Stimulated activated naive CD8-positive, alpha-beta T cell treated with anti-CD3 and anti-CD28 coated beads, Interleukin-15, amount 100 ng/mL, for 72 hours (primary cell): ENCODE results near the gene NWD2.
"Not testable (repeated sequence)": the region's sequence is repeated elsewhere in the genome, so short reads cannot be mapped to it uniquely, and the experiment has no call there.

Experiments
- ATAC-seq: fragments of 150-1000 bp; cut with Tn5 transposase; 2 replicates; pipeline ENCODE4 v1.10.0; 2021; ENCODE audit warnings: mild to moderate bottlenecking, moderate library complexity
- DNase-seq, 2 donors: peaks; one replicate each; pipeline ENCODE4 v3.0.0; 2021 to 2022
- H3K27ac Mint-ChIP-seq, 2 donors: one replicate each; pipeline ENCODE4 v1.8.0; 2022; ENCODE audit warnings: mild to moderate bottlenecking in 2 of 2, mixed read lengths in 2 of 2, moderate library complexity in 2 of 2
- H3K27me3 Mint-ChIP-seq: one replicate; pipeline ENCODE4 v1.8.0; 2022; ENCODE audit warnings: mixed read lengths
- H3K4me1 Mint-ChIP-seq: one replicate; pipeline ENCODE4 v1.8.0; 2022; ENCODE audit warnings: mild to moderate bottlenecking, mixed read lengths
- H3K4me3 Mint-ChIP-seq, 2 donors: one replicate each; pipeline ENCODE4 v1.8.0; 2022; ENCODE audit warnings: mild to moderate bottlenecking in 2 of 2, mixed read lengths in 2 of 2, moderate library complexity in 1 of 2
- H3K9me3 Mint-ChIP-seq, 2 donors: one replicate each; pipeline ENCODE4 v1.8.0; 2022; ENCODE audit warnings: mixed read lengths in 2 of 2

NWD2 gene

GRCh38 chr4:37397505-37397904 lies 153.0 kb downstream of the NWD2 start:
- Mint-ChIP-seq H3K4me1 (peaks cover 28% of the 10 kb centered on the region), H3K4me3 (no peak overlapping the region), H3K9me3 (no peaks in the 10 kb centered on the region), H3K27ac (no peak overlapping the region), H3K27me3 (peaks cover 7% of the 10 kb centered on the region)
- no peak for ATAC-seq
- no peak for DNase-seq

- H3K4me1 Mint-ChIP-seq: peaks cover 12% of the 10 kb centered on the region
- H3K27ac Mint-ChIP-seq: peak overlapping the region in 1 of 2 donors; percentile 74
- no peaks in the 10 kb centered on the region for H3K9me3 Mint-ChIP-seq
- peaks cover 30% of the 10 kb centered on the region for H3K27me3 Mint-ChIP-seq
- ATAC-seq (peak; percentile 76), DNase-seq (no peak)
- no peak overlapping the region for H3K4me3 Mint-ChIP-seq
Observed at GRCh38 chr4:37400241-37400881, 155.8 kb downstream of the NWD2 start.

- ATAC-seq, H3K9me3 Mint-ChIP-seq, H3K27ac Mint-ChIP-seq, H3K4me1 Mint-ChIP-seq, H3K4me3 Mint-ChIP-seq, DNase-seq: not testable (repeated sequence)
- peaks cover 49% of the 10 kb centered on the region for H3K27me3 Mint-ChIP-seq
Observed at GRCh38 chr4:37407938-37408826, 163.6 kb downstream of the NWD2 start.

- H3K4me3 Mint-ChIP-seq, H3K9me3 Mint-ChIP-seq, ATAC-seq, DNase-seq, H3K27ac Mint-ChIP-seq, H3K4me1 Mint-ChIP-seq: not testable (repeated sequence)
- H3K27me3 Mint-ChIP-seq: peaks cover 29% of the 10 kb centered on the region
Observed at GRCh38 chr4:37413612-37414011, 169.1 kb downstream of the NWD2 start.

GRCh38 chr4:37415845-37416369 lies 171.4 kb downstream of the NWD2 start:
- DNase-seq (no peak), ATAC-seq (no peak)
- H3K9me3 Mint-ChIP-seq: no peaks in the 10 kb centered on the region
- H3K4me1 Mint-ChIP-seq: no peaks in the 10 kb centered on the region
- H3K4me3 Mint-ChIP-seq: no peak overlapping the region
- peaks cover 12% of the 10 kb centered on the region for H3K27me3 Mint-ChIP-seq
- H3K27ac Mint-ChIP-seq: no peak overlapping the region

GRCh38 chr4:37421614-37422013 lies 177.1 kb downstream of the NWD2 start:
- ATAC-seq (no peak), DNase-seq (no peak)
- Mint-ChIP-seq H3K4me1 (no peaks in the 10 kb centered on the region), H3K27me3 (peaks cover 16% of the 10 kb centered on the region), H3K9me3 (no peaks in the 10 kb centered on the region), H3K4me3 (no peak overlapping the region), H3K27ac (no peak overlapping the region)

- Mint-ChIP-seq H3K9me3 (no peaks in the 10 kb centered on the region), H3K27me3 (peaks cover 21% of the 10 kb centered on the region), H3K27ac (no peak overlapping the region)
Observed at GRCh38 chr4:37422102-37422501, 177.6 kb downstream of the NWD2 start.

GRCh38 chr4:37422638-37423037 lies 178.1 kb downstream of the NWD2 start:
- no peaks in the 10 kb centered on the region for H3K4me1 Mint-ChIP-seq
- no peak for ATAC-seq
- no peaks in the 10 kb centered on the region for H3K9me3 Mint-ChIP-seq
- peaks cover 25% of the 10 kb centered on the region for H3K27me3 Mint-ChIP-seq
- H3K27ac Mint-ChIP-seq: no peak overlapping the region
- no peak overlapping the region for H3K4me3 Mint-ChIP-seq
- DNase-seq: no peak

More at GRCh38 chr4:37422102-37422501, 177.6 kb downstream of the NWD2 start:
- Mint-ChIP-seq H3K4me3 (no peak overlapping the region), H3K4me1 (no peaks in the 10 kb centered on the region)
- DNase-seq (no peak), ATAC-seq (no peak)

- Mint-ChIP-seq H3K27ac (no peak overlapping the region), H3K4me1 (no peaks in the 10 kb centered on the region), H3K4me3 (no peak overlapping the region), H3K9me3 (no peaks in the 10 kb centered on the region), H3K27me3 (peaks cover 25% of the 10 kb centered on the region)
- ATAC-seq: no peak
- no peak for DNase-seq
Observed at GRCh38 chr4:37423310-37423709, 178.8 kb downstream of the NWD2 start.

GRCh38 chr4:37424753-37425152 lies 180.2 kb downstream of the NWD2 start:
- Mint-ChIP-seq H3K27ac (no peak overlapping the region), H3K4me1 (no peaks in the 10 kb centered on the region), H3K9me3 (no peaks in the 10 kb centered on the region), H3K27me3 (peaks cover 25% of the 10 kb centered on the region), H3K4me3 (no peak overlapping the region)
- no peak for DNase-seq
- no peak for ATAC-seq

GRCh38 chr4:37425857-37426256 lies 181.3 kb downstream of the NWD2 start:
- H3K9me3 Mint-ChIP-seq: no peaks in the 10 kb centered on the region
- H3K27ac Mint-ChIP-seq: no peak overlapping the region
- DNase-seq (no peak), ATAC-seq (no peak)
- no peak overlapping the region for H3K4me3 Mint-ChIP-seq
- peaks cover 22% of the 10 kb centered on the region for H3K27me3 Mint-ChIP-seq
- H3K4me1 Mint-ChIP-seq: no peaks in the 10 kb centered on the region

GRCh38 chr4:37427193-37427592 lies 182.7 kb downstream of the NWD2 start:
- no peaks in the 10 kb centered on the region for H3K4me1 Mint-ChIP-seq
- no peak for ATAC-seq
- H3K27me3 Mint-ChIP-seq: peaks cover 17% of the 10 kb centered on the region
- no peak overlapping the region for H3K4me3 Mint-ChIP-seq
- no peak overlapping the region for H3K27ac Mint-ChIP-seq
- no peak for DNase-seq
- no peaks in the 10 kb centered on the region for H3K9me3 Mint-ChIP-seq

- H3K27me3 Mint-ChIP-seq: peaks cover 26% of the 10 kb centered on the region
Observed at GRCh38 chr4:37429906-37430305, 185.4 kb downstream of the NWD2 start.

GRCh38 chr4:37430718-37431416 lies 186.3 kb downstream of the NWD2 start:
- Mint-ChIP-seq H3K4me3 (no peak overlapping the region), H3K9me3 (no peaks in the 10 kb centered on the region), H3K27ac (no peak overlapping the region), H3K27me3 (peaks cover 22% of the 10 kb centered on the region), H3K4me1 (no peaks in the 10 kb centered on the region)
- no peak for ATAC-seq
- no peak for DNase-seq

More at GRCh38 chr4:37429906-37430305, 185.4 kb downstream of the NWD2 start:
- no peaks in the 10 kb centered on the region for H3K9me3 Mint-ChIP-seq
- no peaks in the 10 kb centered on the region for H3K4me1 Mint-ChIP-seq
- ATAC-seq (no peak), DNase-seq (no peak)
- no peak overlapping the region for H3K4me3 Mint-ChIP-seq
- no peak overlapping the region for H3K27ac Mint-ChIP-seq

GRCh38 chr4:37431417-37431743 lies 186.8 kb downstream of the NWD2 start:
- Mint-ChIP-seq H3K27me3 (peaks cover 18% of the 10 kb centered on the region), H3K4me1 (no peaks in the 10 kb centered on the region), H3K4me3 (no peak overlapping the region), H3K27ac (no peak overlapping the region), H3K9me3 (no peaks in the 10 kb centered on the region)
- ATAC-seq: no peak
- no peak for DNase-seq

GRCh38 chr4:37434469-37434868 lies 189.9 kb downstream of the NWD2 start:
- no peak overlapping the region for H3K4me3 Mint-ChIP-seq
- H3K27ac Mint-ChIP-seq: no peak overlapping the region
- ATAC-seq: no peak
- H3K27me3 Mint-ChIP-seq: peaks cover 9% of the 10 kb centered on the region
- H3K9me3 Mint-ChIP-seq: no peaks in the 10 kb centered on the region
- no peak for DNase-seq
- H3K4me1 Mint-ChIP-seq: no peaks in the 10 kb centered on the region
